NCI-H524 treated with DMSO at 0.1 percent for 48 hours (cell line): ENCODE results near the gene CEP72.
"Not testable (repeated sequence)": the region's sequence is repeated elsewhere in the genome, so short reads cannot be mapped to it uniquely, and the experiment has no call there.

Source experiments
- DNase-seq: peaks from one replicate; lab custom pipeline; 2025; lab: John Stamatoyannopoulos, UW

Gene CEP72

DNA sequence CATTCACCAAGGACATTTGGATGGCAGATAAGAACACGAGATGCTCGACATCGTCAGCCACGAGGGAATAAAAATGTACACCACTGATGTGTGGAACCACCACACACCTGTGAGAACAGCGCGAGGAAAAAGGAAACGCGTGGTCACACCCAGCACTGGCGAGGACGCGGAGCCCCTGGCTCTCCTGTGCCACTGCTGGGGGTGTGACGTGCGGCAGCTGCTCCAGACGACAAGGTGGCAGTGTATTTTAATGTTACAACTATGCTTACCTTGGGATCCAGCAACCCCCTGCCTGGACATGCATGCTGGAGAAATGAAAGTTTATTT lies 13.6 kb upstream of the CEP72 start:
- DNase-seq, result no peak

- DNase-seq, result no peak
Measured at GRCh38 chr5:600886-601541, 11.1 kb upstream of the CEP72 start.

DNA sequence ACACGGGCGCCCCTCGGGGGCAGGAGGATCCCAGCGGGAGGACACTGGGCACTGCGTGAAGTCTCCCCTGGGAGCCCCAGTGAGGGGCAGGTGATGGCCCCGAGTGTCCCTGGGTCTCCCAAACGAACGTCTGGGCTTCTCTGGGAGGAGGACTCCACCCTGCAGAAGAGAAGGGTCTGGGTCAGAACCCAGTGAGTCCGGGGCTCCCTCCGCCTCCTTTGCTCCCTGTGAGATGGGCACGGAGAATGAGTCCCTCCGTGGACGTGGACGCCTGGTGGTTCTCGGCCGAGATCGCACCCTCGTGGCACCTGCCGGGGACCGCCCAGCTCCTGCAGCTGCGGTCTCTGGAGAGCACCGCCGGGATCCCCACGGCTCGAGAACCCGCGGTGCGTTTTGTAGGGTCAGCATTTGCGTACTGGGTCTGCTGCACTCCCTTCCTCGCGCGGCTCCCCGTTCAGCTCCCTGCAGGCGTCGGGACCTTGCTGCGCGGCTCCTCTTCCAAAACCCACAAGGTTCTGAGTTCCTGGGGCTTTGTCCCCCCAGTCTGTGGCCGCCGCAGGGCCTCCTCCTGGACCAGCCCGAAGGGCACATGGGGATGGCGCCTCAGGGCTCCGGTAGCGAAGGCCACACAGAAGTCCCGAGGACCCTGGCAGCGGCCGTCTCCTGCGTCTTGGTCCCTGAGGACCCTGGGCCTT lies 10.2 kb upstream of the CEP72 start:
- DNase-seq, result no peak

GRCh38 chr5:602466-603035 lies 9.6 kb upstream of the CEP72 start:
- DNase-seq, result no peak

DNA sequence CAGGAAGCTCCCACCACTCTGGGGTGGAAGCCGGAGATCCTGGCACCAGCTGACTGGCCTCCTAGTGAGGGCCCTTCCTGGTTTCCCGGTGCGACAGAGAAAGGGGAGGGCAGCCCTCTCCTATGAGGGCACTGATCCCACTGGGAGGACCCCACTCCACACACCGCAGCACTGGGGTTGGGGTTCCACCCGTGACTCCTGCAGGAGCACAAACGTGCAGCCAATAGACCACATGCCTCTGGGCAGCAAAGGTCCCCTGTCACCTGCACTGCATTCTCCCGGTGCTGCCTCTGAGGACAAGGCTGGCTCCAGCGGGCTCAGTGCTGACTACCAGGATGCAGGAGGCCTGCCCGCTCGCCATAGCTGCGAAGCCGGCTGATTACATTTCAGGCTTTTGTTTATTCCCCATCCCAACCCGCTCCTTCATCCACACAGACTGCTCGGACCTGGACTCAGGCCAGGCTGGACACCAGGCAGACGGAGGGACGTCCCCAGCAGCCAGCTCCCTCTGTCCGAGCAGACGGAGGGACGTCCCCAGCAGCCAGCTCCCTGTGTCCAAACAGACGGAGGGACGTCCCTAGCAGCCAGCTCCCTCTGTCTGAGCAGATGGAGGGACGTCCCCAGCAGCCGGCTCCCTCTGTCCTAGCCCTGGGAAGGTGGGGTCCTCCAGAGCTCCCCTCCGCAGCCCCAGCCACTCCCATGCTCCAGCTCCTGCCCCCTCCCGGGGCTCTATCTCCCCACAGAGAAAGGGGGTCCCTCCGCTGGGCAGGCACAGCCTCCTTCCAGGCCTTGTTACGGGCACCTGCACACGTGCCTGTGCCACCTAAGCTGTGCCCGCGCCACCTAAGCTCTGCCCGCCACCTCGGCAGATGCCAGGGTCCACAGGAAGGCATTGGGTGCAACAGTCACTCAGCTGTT lies 8.8 kb upstream of the CEP72 start:
- no peak for DNase-seq

DNA sequence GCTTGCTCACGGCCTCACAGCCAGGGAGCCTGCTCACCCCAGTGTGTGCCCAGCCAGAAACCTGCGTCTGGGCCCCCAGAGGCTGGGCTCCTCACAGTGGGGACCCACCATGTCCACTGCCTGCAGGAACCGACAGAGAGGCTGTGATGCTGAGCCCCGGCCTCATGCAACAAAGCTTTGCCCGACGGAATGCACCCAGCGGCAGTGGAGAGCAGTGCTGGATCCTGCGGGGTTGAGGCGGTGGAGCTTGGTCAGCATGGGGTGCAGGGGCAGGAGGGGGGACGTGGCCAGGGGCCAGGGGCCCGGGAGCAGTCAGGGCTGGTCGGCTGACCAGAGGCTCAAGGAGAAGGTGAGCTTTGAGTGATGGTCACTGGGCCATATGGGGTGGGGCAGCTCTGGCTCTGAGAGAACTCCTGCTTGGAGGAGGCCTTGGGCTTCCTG lies 7.7 kb upstream of the CEP72 start:
- DNase-seq, result no peak

DNA sequence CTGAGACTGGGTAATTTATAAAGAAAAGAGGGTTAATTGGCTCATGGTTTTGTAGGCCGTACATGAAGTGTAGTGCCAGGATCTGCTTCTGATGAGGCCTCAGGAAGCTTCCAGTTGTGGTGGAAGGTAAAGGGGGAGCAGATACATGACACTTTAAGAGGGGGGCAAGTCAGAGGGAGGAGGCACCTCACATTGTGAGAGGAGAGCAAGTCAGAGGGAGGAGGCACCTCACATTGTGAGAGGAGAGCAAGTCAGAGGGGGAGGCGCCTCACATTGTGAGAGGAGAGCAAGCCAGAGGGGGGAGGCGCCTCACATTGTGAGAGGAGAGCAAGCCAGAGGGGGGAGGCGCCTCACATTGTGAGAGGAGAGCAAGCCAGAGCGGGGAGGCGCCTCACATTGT lies 7.0 kb upstream of the CEP72 start:
- not testable (repeated sequence) for DNase-seq

DNA sequence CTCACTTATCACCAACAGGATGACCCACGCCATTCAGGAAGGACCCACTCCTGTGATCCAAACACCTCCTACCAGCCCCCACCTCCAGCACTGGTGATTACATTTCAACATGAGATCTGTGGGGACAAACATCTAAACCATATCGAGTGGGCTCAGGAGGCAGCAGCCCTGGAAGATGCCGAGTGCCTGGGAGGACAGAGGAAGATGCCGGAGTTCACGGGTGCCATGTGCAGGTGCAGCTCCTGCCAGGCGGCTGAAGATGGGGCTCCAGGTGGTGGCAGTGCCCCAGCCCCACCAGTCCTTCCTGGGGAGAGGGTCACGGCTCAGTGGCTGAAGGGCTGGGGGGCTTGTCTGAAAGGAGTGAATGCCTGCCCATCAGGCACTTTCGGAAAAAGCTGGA lies 6.1 kb upstream of the CEP72 start:
- no peak for DNase-seq

DNA sequence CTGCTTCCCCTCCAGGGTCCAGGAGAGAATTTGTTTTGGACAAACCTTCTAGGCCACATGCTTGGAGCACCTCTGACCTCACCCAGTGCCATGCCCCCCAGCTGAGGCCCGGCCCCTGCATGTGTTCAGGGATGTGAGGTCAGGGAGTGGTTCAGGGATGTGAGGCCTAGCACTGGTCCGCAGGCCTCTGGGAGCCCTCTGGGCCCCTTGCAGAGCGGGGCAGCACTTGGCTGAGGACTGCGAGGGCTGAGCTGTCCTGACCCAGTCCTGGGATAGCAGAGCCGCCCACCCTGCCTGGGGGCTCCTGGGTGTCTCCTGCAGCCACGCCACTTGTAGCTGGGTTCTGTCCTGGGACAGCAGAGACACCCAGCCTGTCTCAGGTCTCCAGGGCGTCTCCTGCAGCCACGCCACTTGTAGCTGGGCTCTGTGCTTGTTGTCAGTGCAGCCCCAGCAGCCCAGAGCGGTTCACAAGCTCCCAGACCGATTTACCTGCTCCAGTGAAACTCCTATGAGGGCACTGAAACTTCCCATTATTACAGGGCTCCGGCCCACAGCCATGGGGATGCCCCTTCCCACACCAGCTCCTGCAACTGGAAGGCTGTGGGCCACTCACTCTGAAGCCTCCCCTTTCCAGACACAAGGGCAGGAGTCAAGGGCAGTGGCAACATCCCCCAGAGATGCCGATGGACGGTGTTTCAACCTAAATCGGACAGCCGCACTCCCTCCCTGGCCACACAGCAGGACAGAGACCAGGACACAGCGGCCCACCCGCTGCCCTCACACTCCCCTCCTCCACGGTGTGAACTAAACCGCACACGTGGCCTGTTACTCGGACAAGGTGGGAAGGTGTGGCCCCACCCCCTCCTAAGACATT lies 5.4 kb upstream of the CEP72 start:
- no peak for DNase-seq

- no peak for DNase-seq
Measured at GRCh38 chr5:607541-608428, 4.4 kb upstream of the CEP72 start.

DNA sequence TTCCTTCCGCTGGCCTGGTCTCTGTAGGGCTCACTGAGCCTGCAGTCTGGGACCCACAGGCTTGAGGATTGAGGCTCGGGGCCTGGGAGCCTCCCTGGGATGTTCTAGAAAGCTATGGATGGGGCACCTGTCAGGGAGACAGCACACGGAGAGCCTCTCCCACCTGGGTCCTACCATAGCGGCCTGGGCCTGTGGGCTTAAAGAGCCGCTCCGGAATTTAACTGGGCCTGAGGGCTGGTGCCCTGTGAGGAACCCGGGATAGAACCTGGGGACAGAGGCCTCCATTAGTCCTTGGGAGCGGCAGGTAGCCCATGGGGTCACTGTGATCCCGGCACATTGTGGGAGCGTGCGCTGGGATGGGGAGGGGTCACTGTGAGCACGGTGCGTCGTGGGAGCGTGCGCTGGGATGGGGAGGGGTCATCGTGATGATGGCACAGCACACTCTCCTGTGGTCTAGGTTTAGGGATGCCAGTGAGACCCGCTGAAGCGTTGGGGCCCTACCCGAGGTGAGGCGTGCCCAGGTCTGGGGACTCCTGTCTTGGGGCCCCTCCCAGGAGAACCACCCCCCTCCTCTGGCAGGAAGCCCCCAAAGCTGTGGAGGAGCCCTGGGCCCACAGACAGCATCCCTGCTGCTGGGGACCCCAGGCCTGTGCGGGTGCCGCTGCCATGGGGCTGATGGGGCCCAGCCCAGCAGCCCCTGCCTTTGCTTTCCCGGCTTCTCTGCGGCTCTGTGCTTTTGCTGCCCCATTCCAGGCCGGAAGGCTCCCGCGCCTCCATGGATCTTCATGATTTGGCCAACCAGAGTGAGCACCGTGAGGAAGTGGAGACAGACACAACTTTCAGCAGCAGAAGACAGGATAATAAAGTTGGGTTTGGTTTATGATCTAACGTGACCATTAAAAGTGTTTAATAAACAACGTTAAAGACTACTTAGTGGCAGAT lies 3.4 kb upstream of the CEP72 start:
- no peak for DNase-seq

- DNase-seq, result no peak
Measured at GRCh38 chr5:609506-609905, 2.6 kb upstream of the CEP72 start.

DNA sequence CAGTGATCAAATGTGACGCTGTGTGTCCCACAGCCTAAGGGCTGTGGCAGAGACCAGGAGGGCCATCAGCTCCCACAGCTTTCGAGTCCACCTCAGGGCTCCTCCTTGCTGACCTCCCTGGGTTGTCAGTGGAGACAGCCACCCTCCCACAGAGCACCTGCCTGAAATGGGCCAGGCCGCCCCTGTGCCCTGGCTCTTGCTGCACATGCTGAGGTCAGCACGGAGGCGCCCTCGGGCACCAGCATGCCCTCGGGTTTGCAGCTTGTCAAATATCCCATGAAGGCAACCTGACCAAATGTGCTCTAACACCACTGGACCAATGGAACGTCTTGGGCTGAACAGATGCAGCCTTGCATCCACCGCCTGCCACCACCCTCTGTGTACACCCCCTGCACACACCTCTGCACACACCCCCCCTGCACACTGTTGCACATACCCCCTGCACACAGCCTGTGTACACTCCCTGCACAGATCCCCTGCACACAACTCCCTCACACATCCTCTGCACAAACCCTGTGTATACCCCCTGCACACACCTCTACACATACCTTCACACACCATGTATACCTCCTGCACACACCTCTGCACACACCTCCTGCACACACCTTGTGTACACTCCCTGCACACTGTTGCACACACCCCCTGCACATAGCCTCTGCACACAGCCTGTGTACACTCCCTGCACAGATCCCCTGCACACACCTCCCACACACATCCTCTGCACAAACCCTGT lies 2.0 kb upstream of the CEP72 start:
- DNase-seq, result no peak

DNA sequence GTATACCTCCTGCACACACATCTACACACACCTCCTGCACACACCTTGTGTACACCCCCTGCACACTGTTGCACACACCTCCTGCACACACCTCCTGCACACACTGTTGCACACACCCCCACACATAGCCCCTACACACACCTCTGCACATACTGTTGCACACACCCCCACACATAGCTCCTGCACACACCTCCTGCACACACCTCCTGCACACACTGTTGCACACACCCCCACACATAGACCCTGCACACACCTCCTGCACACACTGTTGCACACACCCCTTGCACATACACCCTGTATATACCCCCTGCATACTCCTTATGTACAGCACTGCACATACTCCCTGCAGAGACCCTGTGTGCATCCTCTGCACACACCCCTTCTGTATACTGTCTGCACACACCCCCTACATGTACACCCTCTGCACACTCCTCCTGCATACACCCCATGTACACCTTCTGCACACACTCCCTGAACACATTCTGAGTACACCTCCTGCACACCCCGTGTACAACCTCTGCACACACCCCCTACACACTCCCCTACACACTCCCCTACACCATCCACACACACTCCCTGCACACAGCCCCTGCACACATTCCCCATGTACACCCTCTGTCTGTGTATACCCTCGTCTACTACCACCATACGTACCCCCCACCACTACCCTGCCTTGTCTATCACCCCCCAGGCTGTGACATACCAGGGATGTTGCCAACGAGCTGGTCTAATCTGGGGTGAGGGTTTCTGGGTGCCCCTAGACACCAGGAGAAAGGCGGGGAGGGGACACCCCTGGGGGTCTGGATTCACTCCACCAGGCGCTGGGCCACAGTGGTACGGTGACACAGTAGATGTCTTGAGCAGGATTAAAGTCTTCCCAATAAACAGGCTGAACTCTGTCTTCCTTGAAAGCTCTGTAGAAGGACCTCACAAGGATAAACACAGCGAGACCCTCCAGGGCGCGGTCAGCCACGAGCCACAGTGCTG lies 1.1 kb upstream of the CEP72 start:
- DNase-seq, result no peak

DNA sequence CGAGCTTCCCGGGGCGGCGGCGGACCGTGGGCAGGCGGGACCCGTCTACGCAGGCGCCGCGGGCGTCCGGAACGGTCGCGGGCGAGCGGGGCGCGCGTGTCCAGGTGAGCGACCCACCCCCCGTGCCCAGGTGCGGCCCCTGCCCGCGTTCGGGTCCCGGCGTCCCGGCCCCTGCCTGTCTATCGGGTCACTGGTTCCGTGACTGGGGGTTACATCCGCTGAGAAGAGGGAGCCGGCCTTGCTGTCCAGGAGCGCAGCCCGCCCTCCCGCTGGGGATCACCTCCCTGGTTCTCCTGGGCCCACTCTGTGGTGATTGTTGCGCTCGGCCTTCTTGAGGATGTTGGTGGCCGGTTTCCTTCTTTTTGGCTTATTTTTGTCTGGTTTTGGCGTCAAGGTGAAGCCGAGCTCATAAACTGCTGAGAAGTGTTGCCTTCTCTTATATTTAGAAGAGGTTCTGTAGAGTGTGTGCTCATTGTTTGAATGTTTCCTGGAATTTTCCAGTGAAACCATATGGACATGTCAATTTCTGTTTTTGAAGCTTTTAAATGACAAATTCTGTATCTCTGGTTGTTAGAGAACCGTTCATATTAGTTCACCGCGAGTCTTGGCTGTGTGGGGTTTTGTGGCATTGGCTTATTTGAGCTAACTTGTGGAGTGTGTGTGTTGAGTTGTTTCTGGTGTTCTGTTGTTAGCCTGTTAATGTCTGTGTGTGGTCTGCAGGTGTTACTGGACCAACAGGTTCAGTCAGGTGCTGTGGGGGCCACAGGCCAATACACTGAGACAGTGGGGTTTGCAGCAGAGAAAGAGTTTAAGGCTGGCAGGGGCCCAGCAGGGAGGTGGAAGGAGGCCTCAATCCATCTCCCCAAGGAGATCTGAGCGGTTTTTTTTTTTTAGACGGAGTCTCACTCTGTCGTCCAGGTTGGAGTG lies 621 bp downstream of the CEP72 start:
- DNase-seq, result no peak

DNA sequence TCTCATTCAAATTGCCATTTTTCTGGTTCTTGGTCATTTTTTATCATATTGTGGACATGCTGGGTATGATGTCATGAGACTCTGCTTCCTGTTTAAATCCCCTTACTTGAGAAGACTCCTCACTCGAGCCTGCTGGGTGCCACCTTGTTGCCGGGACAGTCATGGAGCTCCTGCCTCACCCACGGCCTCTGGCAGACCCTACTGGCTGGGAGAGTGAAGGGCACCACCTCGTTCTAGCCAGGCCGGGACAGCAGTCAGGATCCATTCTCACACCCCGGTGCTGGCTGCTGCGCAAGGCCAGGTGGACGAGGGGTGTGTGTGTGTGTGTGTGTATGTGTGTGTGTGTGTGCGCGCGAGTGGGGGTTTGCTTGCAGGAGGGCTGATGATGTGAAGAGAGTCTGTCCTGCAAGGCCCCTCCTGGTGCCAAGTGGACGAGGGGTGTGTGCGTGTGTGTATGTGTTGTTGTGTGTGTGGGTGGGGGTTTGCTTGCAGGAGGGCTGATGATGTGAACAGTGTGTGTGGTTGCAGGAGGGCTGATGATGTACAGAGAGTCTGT lies 4.4 kb downstream of the CEP72 start:
- no peak for DNase-seq
